B cell (primary cell): ENCODE data around the gene CTDNEP1. TPM values are rescaled to one million over a fixed set of nuclear protein-coding genes. Genes with fewer than 3 reads are reported as not detected.

Experiments used
- ATAC-seq: fragments of 200-7000 bp; cut with Tn5 transposase; one replicate; pipeline ENCODE4 v1.10.0; 2021; ENCODE audit warnings: low read depth, mild to moderate bottlenecking, moderate number of reproducible peaks, moderate library complexity
- CTCF ChIA-PET: fragments of 350-600 bp; sonication (Branson Sonifier 250); formaldehyde crosslinking; loops from one replicate; lab custom pipeline; 2021; ENCODE audit warnings: antibody characterized with exemption, inconsistent platforms; lab: Charles Lee
- POLR2A ChIA-PET: fragments of 350-600 bp; sonication (Branson Sonifier 250); formaldehyde crosslinking; loops from one replicate; lab custom pipeline; 2021; ENCODE audit warnings: antibody characterized with exemption; lab: Charles Lee
- DNase-seq: peaks from one replicate; pipeline ENCODE4 v3.0.0; 2013
- H2AFZ ChIP-seq: 2 replicates; pipeline ENCODE4 v1.6.1; 2012; ENCODE audit warnings: mild to moderate bottlenecking, low read depth, low read length; ENCODE audit not compliant: insufficient read depth, poor library complexity, severe bottlenecking
- H3K27ac ChIP-seq, 2 donors: 1 replicate in 1 of 2; 2 replicates in 1 of 2; pipeline ENCODE4 v1.5.1; 2012 to 2013; ENCODE audit warnings: low read length in 2 of 2, mild to moderate bottlenecking in 2 of 2, moderate library complexity in 1 of 2
- H3K27me3 ChIP-seq, 4 experiments: fragments of 200-600 bp in 1 of 4; sonication (generic) in 1 of 4; replicated peaks in 1 of 4; 1 replicate in 2 of 4; 2 replicates in 2 of 4; pipeline versions ENCODE4 v1.6.1 to v1.7.0; 2013 to 2016; ENCODE audit warnings: low read length in 3 of 4, mild to moderate bottlenecking in 2 of 4, mixed read lengths in 1 of 4, moderate library complexity in 1 of 4; ENCODE audit not compliant: insufficient read depth in 4 of 4, control insufficient read depth in 3 of 4; ENCODE audit errors: control extremely low read depth in 1 of 4
- H3K36me3 ChIP-seq, 2 experiments: replicated peaks in 1 of 2; 1 replicate in 1 of 2; 2 replicates in 1 of 2; pipeline versions ENCODE4 v1.6.1 to v1.7.1; 2013; ENCODE audit warnings: low read length in 1 of 2; ENCODE audit not compliant: insufficient read depth in 2 of 2, control insufficient read depth in 1 of 2; ENCODE audit errors: control extremely low read depth in 1 of 2, extremely low read depth in 1 of 2
- H3K4me1 ChIP-seq, 2 donors: fragments of 200-600 bp in 1 of 2; sonication (generic) in 1 of 2; 1 replicate in 1 of 2; 2 replicates in 1 of 2; pipeline versions ENCODE4 v1.5.1 to v1.6.1; 2013 to 2017; ENCODE audit warnings: low read length in 2 of 2; ENCODE audit not compliant: control insufficient read depth in 2 of 2, insufficient read depth in 2 of 2
- H3K4me2 ChIP-seq: replicated peaks from 2 replicates; pipeline ENCODE3; 2012; ENCODE audit warnings: mild to moderate bottlenecking, low read depth, low read length; ENCODE audit not compliant: poor library complexity, severe bottlenecking
- H3K4me3 ChIP-seq, 5 experiments: fragments of 200-600 bp in 1 of 5; sonication (generic) in 1 of 5; 1 replicate in 3 of 5; 2 replicates in 2 of 5; pipeline versions ENCODE4 v1.5.1 to v1.7.0; 2011 to 2016; ENCODE audit warnings: low read length in 4 of 5, mild to moderate bottlenecking in 4 of 5, low read depth in 2 of 5, control low read depth in 1 of 5, moderate library complexity in 1 of 5; ENCODE audit not compliant: insufficient read depth in 1 of 5; ENCODE audit errors: control extremely low read depth in 1 of 5, extremely low read depth in 1 of 5
- H3K79me2 ChIP-seq: fragments of 200-600 bp; sonication (generic); one replicate; pipeline ENCODE4 v1.6.0; 2016; ENCODE audit warnings: low read length; ENCODE audit not compliant: control insufficient read depth, insufficient read depth
- H3K9ac ChIP-seq: fragments of 200-600 bp; sonication (generic); 2 replicates; pipeline ENCODE4 v1.6.1; 2017; ENCODE audit warnings: mild to moderate bottlenecking, low read length, moderate library complexity
- H3K9me3 ChIP-seq, 3 donors: one replicate each; pipeline versions ENCODE4 v1.6.1 to v1.7.1; 2013; ENCODE audit warnings: low read length in 2 of 3; ENCODE audit not compliant: control insufficient read depth in 2 of 3, insufficient read depth in 1 of 3; ENCODE audit errors: control extremely low read depth in 1 of 3
- H4K20me1 ChIP-seq: 2 replicates; pipeline ENCODE4 v1.6.0; 2012; ENCODE audit warnings: mild to moderate bottlenecking, low read length; ENCODE audit not compliant: insufficient read depth, control insufficient read depth, poor library complexity, severe bottlenecking
- H3K27ac Mint-ChIP-seq: one replicate; pipeline ENCODE4 v1.8.0; 2021; ENCODE audit warnings: mixed read lengths
- H3K27me3 Mint-ChIP-seq: one replicate; pipeline ENCODE4 v1.8.0; 2021; ENCODE audit warnings: mixed read lengths
- H3K4me1 Mint-ChIP-seq: one replicate; pipeline ENCODE4 v1.8.0; 2021; ENCODE audit warnings: mixed read lengths
- H3K4me3 Mint-ChIP-seq: one replicate; pipeline ENCODE4 v1.8.0; 2021; ENCODE audit warnings: mixed read lengths
- H3K9me3 Mint-ChIP-seq: one replicate; pipeline ENCODE4 v1.8.0; 2022; ENCODE audit warnings: mixed read lengths; ENCODE audit not compliant: insufficient read depth
- CTCF ChIP-seq: fragments of 200-600 bp; IDR thresholded peaks from one replicate; pipeline ENCODE4 v1.8.0; 2022; ENCODE audit warnings: antibody characterized with exemption, mild to moderate bottlenecking
- EZH2 ChIP-seq: IDR thresholded peaks from 2 replicates; pipeline ENCODE4 v1.6.1; 2012; ENCODE audit warnings: borderline replicate concordance, low read depth, mild to moderate bottlenecking, moderate library complexity, low read length; ENCODE audit not compliant: insufficient read depth, poor library complexity, severe bottlenecking
- WGBS: methylation state at CpG from one replicate; pipeline ENCODE4 v1.1.5; 2013; ENCODE audit warnings: missing lambda C conversion rate; ENCODE audit not compliant: insufficient coverage; 5-methylcytosine and 5-hydroxymethylcytosine counted together
- intact Hi-C: fragments of 100-400 bp; cut with micrococcal nuclease; formaldehyde crosslinking; loops from one replicate; pipeline ENCODE4 v1.10.0; 2022
- polyA plus RNA-seq: library from polyadenylated mRNA; depleted of rRNA; stranded (reverse); fragments of >200 nt; gene quantifications from 2 replicates; pipeline ENCODE4 v1.2.3, GENCODE V29; 2012
- total RNA-seq, 2 donors: library from RNA; stranded (reverse); fragments of 120-200 nt in 1 of 2; gene quantifications; 1 replicate in 1 of 2; 2 replicates in 1 of 2; pipeline versions ENCODE4 v1.2.3 to v1.2.4, GENCODE V29; 2013 to 2022

CTDNEP1 gene
- total and polyA plus RNA-seq, 2 donors (not counting 1 experiment from before 2014, with no cell fraction given) = 125 to 162 TPM

DNA sequence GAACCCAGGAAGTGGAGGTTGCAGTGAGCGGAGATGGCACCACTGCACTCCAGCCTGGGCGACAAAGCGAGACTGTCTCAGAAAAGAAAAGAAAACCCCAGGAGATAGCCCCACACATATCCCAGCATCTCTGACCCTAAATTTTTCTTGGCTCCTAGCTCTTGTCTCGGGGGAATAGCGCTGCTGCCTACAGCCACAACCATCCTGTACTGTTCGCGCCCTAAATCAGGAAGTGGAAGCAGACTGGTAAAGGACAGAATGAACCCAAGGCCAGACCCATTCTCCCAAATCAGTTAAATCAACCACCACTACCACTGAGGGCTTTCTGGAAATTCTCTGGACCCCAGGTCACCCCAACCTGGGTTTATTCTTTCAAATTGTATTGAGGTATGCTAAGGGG lies 1.7 kb downstream of the CTDNEP1 start:
- intact Hi-C loops = loop anchor here (5.0 kb wide), 2 partner anchors 437 to 607 kb away; partner anchors contain the start of genes CYB5D1, NAA38, TMEM88 and TP53
- H3K27me3 ChIP-seq = no peaks in the 10 kb centered on the region
- Mint-ChIP-seq H3K9me3 (no peaks in the 10 kb centered on the region), H3K4me3 (peak overlapping the region; percentile 94), H3K27ac (peak overlapping the region; percentile 94), H3K4me1 (peaks cover 44% of the 10 kb centered on the region), H3K27me3 (no peaks in the 10 kb centered on the region)
- ChIA-PET CTCF (interaction anchor here (1.0 to 1.3 kb wide), 2 partner anchors 9 to 44 kb away, joined by 3 to 4 read pairs; no protein-coding TSS in a partner anchor), POLR2A (interaction anchor here (1.1 to 3.6 kb wide), 3 partner anchors 11 to 30 kb away, joined by 3 to 26 read pairs (median 7); partner anchors contain the start of genes ACADVL, DLG4, DVL2 and PHF23)
- H3K36me3 ChIP-seq = peaks cover 11 to 31% of the 10 kb centered on the region in 2 experiments
- peaks cover 64% of the 10 kb centered on the region for H3K79me2 ChIP-seq
- TF ChIP-seq CTCF (no peak), EZH2 (no peak)
- DNase-seq = peak; percentile 53
- peak overlapping the region; percentile 99 for H3K4me2 ChIP-seq
- H3K27ac ChIP-seq = peak overlapping the region; percentile 13 to 100
- no peak overlapping the region for H2AFZ ChIP-seq
- no peaks in the 10 kb centered on the region for H3K9me3 ChIP-seq
- peak overlapping the region; percentile 39 to 90 (median 78) for H3K4me3 ChIP-seq
- WGBS = 50% methylated on average over 5 of the region's 7 CpGs
- ATAC-seq = no peak
- peak overlapping the region; percentile 94 for H3K9ac ChIP-seq
- H4K20me1 ChIP-seq = peaks cover 18% of the 10 kb centered on the region
- peaks cover 30 to 33% of the 10 kb centered on the region in 2 donors for H3K4me1 ChIP-seq

DNA sequence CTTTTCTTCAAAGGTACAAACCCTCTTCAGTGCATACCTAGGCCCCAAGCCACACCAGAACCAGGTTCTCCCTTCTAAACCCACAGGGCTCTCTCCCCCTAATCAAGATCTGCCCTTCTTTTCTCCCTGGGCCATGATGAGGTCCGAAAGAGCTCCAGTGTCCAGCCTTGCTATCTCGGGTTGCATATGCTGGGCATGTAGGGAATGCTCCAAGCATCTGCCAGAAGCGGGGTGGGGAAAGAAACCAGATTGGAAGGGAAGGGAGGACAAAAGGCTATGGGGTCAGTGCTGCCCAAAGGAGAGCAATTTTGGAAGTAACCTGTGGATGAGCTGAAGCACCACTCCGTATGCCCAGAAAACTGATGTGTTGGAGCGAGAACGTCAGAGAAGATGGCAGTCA lies 2.3 kb downstream of the CTDNEP1 start:
- Mint-ChIP-seq H3K27ac (peak overlapping the region; percentile 70), H3K27me3 (no peaks in the 10 kb centered on the region), H3K9me3 (no peaks in the 10 kb centered on the region), H3K4me1 (peaks cover 44% of the 10 kb centered on the region), H3K4me3 (peak overlapping the region; percentile 94)
- H3K4me2 ChIP-seq = peak overlapping the region; percentile 25
- CTCF ChIA-PET = interaction anchor here (1.0 to 1.3 kb wide), 2 partner anchors 9 to 43 kb away, joined by 3 to 4 read pairs; no protein-coding TSS in a partner anchor
- no peak for TF ChIP-seq CTCF
- no peak for TF ChIP-seq EZH2
- POLR2A ChIA-PET = interaction anchor here (1.1 to 3.6 kb wide), 3 partner anchors 10 to 29 kb away, joined by 3 to 26 read pairs (median 7); partner anchors contain the start of genes ACADVL, DLG4, DVL2 and PHF23
- ATAC-seq (no peak), DNase-seq (no peak)
- 93% methylated on average over 5 of the region's 6 CpGs for whole genome bisulfite sequencing
- peak overlapping the region in 1 of 2 donors; percentile 100 for H3K27ac ChIP-seq
- H3K9ac ChIP-seq = no peak overlapping the region
- peaks cover 11 to 31% of the 10 kb centered on the region in 2 experiments for H3K36me3 ChIP-seq
- H3K79me2 ChIP-seq = peaks cover 60% of the 10 kb centered on the region
- no peaks in the 10 kb centered on the region for H3K9me3 ChIP-seq
- no peak overlapping the region for H3K4me3 ChIP-seq
- peaks cover 30 to 33% of the 10 kb centered on the region in 2 donors for H3K4me1 ChIP-seq
- peaks cover 18% of the 10 kb centered on the region for H4K20me1 ChIP-seq
- no peak overlapping the region for H2AFZ ChIP-seq
- intact Hi-C loops = no loop called here
- H3K27me3 ChIP-seq = no peaks in the 10 kb centered on the region
